Upper lobe of left lung (tissue), 6 donors: ENCODE data around the gene CNOT8. TPM values are rescaled to one million over a fixed set of nuclear protein-coding genes. Genes with fewer than 3 reads are reported as not detected.
A peak's percentile ranks its signal among the peaks of the same experiment; 100 is the strongest.

Source experiments
- ATAC-seq, 2 donors: fragments of 200-7000 bp; cut with Tn5 transposase; one replicate each; pipeline ENCODE4 v1.9.1; 2022; ENCODE audit warnings: mild to moderate bottlenecking in 2 of 2, moderate library complexity in 2 of 2; ENCODE audit not compliant: low FRiP score in 2 of 2
- DNase-seq, 2 donors: peaks; one replicate each; pipeline ENCODE4 v3.0.0-alpha.2; 2019 to 2020
- H3K27ac ChIP-seq, 4 donors: fragments of 200-600 bp; sonication (generic); one replicate each; pipeline ENCODE4 v1.5.1; 2016 to 2019
- H3K27me3 ChIP-seq, 4 donors: fragments of 200-600 bp; sonication (generic); one replicate each; pipeline ENCODE4 v1.5.1; 2017 to 2019
- H3K36me3 ChIP-seq, 4 donors: fragments of 200-600 bp; sonication (generic); one replicate each; pipeline ENCODE4 v1.5.1; 2016 to 2019
- H3K4me1 ChIP-seq, 4 donors: fragments of 200-600 bp; sonication (generic); one replicate each; pipeline ENCODE4 v1.5.1; 2018 to 2019
- H3K4me3 ChIP-seq, 4 donors: fragments of 200-600 bp; sonication (generic); one replicate each; pipeline ENCODE4 v1.5.1; 2017 to 2019; ENCODE audit warnings: mild to moderate bottlenecking in 2 of 4, moderate library complexity in 1 of 4
- H3K9me3 ChIP-seq, 4 donors: fragments of 200-600 bp; sonication (generic); one replicate each; pipeline ENCODE4 v1.5.1; 2018 to 2019
- EP300 ChIP-seq, 4 donors: sonication (generic); formaldehyde crosslinking; IDR thresholded peaks; one replicate each; pipeline ENCODE4 v1.5.1; 2017; ENCODE audit warnings: antibody characterized with exemption in 4 of 4, control low read depth in 2 of 4
- POLR2A ChIP-seq, 4 donors: fragments of 450-650 bp; IDR thresholded peaks; one replicate each; pipeline ENCODE4 v1.5.1; 2016 to 2017; ENCODE audit warnings: antibody characterized with exemption in 4 of 4, mild to moderate bottlenecking in 2 of 4
- POLR2AphosphoS5 ChIP-seq, 2 donors: sonication (generic); formaldehyde crosslinking; IDR thresholded peaks; one replicate each; pipeline ENCODE4 v1.5.1; 2017; ENCODE audit warnings: antibody characterized with exemption in 2 of 2
- WGBS, 2 donors: methylation state at CpG; one replicate each; pipeline ENCODE4 v1.1.5; 2017 to 2018; 5-methylcytosine and 5-hydroxymethylcytosine counted together
- total RNA-seq, 6 donors: library from RNA; depleted of rRNA in 4 of 6; stranded (reverse); fragments of >200 nt in 4 of 6; gene quantifications; one replicate each; pipeline versions ENCODE4 v1.1.0 to v1.2.1, GENCODE V29; 2016 to 2021
- TF ChIP-seq, protein P1 (sequence below), 6 experiments: fragments of 450-650 bp in 4 of 6; fragments of 200-600 bp in 2 of 6; sonication (generic) in 2 of 6; IDR thresholded peaks; one replicate each; pipeline ENCODE4 v1.5.1; 2016 to 2019; ENCODE audit warnings: antibody characterized with exemption in 6 of 6
- donor health status: DM: no; HTN: no; CAD: no; lungs with moderate emphysema.
- donor health status: DM: no; HTN: yes; CAD: no; lungs with severe emphysema.

Gene CNOT8
- total RNA-seq, 6 donors from 2014 or later, result 54.5 to 189 (median 87.6) TPM

DNA sequence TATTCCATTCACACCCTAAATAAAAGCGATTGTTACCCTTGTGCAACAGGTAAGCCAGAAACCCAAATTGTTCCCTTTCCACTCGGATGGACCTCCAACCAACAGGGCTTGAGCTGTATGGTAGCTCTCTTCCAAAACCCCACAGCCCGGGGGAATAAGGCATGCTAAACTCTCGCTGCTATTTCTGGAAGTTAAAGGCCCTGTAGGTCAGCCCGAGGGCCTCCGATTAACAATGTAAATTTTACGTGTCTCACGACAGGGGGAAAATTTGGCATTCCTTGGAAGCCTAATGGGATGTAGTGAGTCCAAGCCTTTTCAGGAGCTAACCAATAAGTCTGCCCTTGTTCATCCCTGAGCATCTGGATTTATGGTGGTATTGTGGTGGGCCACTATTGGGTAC, 26.0 kb downstream of the CNOT8 start:
- no peak overlapping the region for H3K27ac ChIP-seq
- TF ChIP-seq, protein P1, sequence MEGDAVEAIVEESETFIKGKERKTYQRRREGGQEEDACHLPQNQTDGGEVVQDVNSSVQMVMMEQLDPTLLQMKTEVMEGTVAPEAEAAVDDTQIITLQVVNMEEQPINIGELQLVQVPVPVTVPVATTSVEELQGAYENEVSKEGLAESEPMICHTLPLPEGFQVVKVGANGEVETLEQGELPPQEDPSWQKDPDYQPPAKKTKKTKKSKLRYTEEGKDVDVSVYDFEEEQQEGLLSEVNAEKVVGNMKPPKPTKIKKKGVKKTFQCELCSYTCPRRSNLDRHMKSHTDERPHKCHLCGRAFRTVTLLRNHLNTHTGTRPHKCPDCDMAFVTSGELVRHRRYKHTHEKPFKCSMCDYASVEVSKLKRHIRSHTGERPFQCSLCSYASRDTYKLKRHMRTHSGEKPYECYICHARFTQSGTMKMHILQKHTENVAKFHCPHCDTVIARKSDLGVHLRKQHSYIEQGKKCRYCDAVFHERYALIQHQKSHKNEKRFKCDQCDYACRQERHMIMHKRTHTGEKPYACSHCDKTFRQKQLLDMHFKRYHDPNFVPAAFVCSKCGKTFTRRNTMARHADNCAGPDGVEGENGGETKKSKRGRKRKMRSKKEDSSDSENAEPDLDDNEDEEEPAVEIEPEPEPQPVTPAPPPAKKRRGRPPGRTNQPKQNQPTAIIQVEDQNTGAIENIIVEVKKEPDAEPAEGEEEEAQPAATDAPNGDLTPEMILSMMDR (IDR thresholded peaks at IDR 0.05), result no peak
- TF ChIP-seq POLR2A (IDR thresholded peaks at IDR 0.05), result no peak
- TF ChIP-seq POLR2AphosphoS5 (IDR thresholded peaks at IDR 0.05), result no peak
- no peak for TF ChIP-seq EP300 (IDR thresholded peaks at IDR 0.05)
- 92 to 97% methylated on average over 7 to 8 of the region's 8 CpGs for WGBS, 2 donors
- H3K4me3 ChIP-seq, result no peak overlapping the region
- ATAC-seq, result no peak
- peaks cover 0 to 5% (median 2%) of the 10 kb centered on the region in 4 donors for H3K4me1 ChIP-seq
- no peak for DNase-seq
- H3K27me3 ChIP-seq, result no peaks in the 10 kb centered on the region
- peaks cover 12 to 26% (median 22%) of the 10 kb centered on the region in 4 donors for H3K9me3 ChIP-seq
- peaks cover 16 to 45% (median 37%) of the 10 kb centered on the region in 4 donors for H3K36me3 ChIP-seq

DNA sequence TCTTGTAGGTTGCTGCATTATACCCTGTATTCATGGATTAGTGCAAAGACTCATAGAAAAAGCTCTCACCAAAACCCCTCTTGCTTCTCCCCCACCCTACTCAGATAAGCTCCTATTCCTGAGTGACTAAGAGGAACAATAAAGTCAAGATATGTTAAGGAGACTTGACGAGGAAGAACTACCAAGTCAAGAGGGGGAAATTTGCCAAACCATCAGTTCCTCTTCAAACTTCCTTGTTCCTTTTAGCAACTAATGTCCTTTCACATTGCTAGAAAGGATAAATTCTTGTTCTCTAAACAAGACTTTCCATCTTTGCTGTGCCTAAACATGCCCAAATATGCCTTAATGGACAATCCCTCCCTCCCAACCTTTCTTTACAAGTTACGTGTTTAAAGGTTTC, 27.0 kb downstream of the CNOT8 start:
- H3K4me1 ChIP-seq, result peaks cover 0 to 5% (median 2%) of the 10 kb centered on the region in 4 donors
- no peak for ATAC-seq
- TF ChIP-seq, protein P1 (IDR thresholded peaks at IDR 0.05), result no peak
- no peak for TF ChIP-seq POLR2A (IDR thresholded peaks at IDR 0.05)
- no peak for TF ChIP-seq EP300 (IDR thresholded peaks at IDR 0.05)
- H3K36me3 ChIP-seq, result peaks cover 21 to 55% (median 45%) of the 10 kb centered on the region in 4 donors
- no peak overlapping the region for H3K27ac ChIP-seq
- WGBS, 2 donors, result 69% methylated on average over 2 of the region's 2 CpGs
- no peak for DNase-seq
- H3K27me3 ChIP-seq, result no peaks in the 10 kb centered on the region
- H3K9me3 ChIP-seq, result peaks cover 12 to 26% (median 22%) of the 10 kb centered on the region in 4 donors
- H3K4me3 ChIP-seq, result no peak overlapping the region

DNA sequence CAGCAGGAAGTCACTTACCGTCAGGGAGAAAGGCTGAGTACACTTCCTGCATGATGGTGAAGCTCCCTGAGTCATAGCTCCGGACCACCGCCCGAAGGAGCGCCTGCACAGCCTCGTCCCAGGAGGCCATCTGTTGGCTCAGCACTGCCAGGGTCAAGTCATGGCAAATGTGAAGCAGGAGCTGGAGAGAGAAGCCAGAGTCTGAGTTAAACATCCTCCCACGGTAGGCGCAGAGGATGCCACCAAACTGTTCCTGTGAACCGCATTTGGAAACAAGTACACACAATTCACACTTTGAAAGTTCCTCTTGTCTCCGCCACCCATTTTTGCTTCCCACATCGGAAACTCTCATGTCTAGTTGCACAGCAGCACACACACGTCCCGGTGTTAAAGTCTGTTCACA, 33.9 kb downstream of the CNOT8 start:
- Histone ChIP-seq H3K9me3 (no peaks in the 10 kb centered on the region), H3K4me1 (peaks cover 0 to 6% (median 0%) of the 10 kb centered on the region in 4 donors), H3K36me3 (peaks cover 28 to 95% (median 67%) of the 10 kb centered on the region in 4 donors), H3K27ac (peak overlapping the region in 1 of 4 donors; percentile 49), H3K27me3 (no peaks in the 10 kb centered on the region), H3K4me3 (no peak overlapping the region)
- ATAC-seq (no peak), DNase-seq (no peak)
- TF ChIP-seq EP300 (IDR thresholded peaks at IDR 0.05), result no peak
- TF ChIP-seq POLR2AphosphoS5 (IDR thresholded peaks at IDR 0.05), result peak in 1 of 2 donors; percentile 23
- WGBS, 2 donors, result 77 to 79% methylated on average over 12 to 13 of the region's 13 CpGs

DNA sequence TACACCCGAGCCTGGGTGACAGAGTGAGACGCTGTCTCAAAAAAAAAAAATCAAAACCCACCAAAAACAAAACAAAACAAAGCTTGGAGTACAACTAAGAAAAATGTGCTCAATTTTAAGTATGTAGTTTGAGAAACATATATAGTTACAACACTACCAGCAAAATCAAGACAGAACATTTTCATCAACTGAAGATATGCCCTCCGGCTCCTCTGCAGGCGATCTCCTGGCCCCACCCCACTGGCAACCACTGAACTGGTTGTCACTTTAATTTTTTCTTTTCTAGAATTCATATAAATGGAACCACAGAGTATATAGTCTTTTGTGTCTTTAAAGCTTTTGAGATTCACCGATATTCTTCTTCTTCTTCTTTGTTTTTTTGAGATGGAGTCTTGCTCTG, 35.0 kb downstream of the CNOT8 start:
- peaks cover 20 to 95% (median 60%) of the 10 kb centered on the region in 4 donors for H3K36me3 ChIP-seq
- ATAC-seq (no peak), DNase-seq (no peak)
- H3K27ac ChIP-seq, result no peak overlapping the region
- no peak overlapping the region for H3K4me3 ChIP-seq
- no peaks in the 10 kb centered on the region for H3K27me3 ChIP-seq
- TF ChIP-seq, protein P1 (IDR thresholded peaks at IDR 0.05), result no peak
- TF ChIP-seq POLR2AphosphoS5 (IDR thresholded peaks at IDR 0.05), result no peak
- TF ChIP-seq POLR2A (IDR thresholded peaks at IDR 0.05), result no peak
- no peak for TF ChIP-seq EP300 (IDR thresholded peaks at IDR 0.05)
- H3K9me3 ChIP-seq, result no peaks in the 10 kb centered on the region
- WGBS, 2 donors, result 76 to 86% methylated on average over 5 of the region's 5 CpGs
- peaks cover 4 to 10% (median 5%) of the 10 kb centered on the region in 4 donors for H3K4me1 ChIP-seq

DNA sequence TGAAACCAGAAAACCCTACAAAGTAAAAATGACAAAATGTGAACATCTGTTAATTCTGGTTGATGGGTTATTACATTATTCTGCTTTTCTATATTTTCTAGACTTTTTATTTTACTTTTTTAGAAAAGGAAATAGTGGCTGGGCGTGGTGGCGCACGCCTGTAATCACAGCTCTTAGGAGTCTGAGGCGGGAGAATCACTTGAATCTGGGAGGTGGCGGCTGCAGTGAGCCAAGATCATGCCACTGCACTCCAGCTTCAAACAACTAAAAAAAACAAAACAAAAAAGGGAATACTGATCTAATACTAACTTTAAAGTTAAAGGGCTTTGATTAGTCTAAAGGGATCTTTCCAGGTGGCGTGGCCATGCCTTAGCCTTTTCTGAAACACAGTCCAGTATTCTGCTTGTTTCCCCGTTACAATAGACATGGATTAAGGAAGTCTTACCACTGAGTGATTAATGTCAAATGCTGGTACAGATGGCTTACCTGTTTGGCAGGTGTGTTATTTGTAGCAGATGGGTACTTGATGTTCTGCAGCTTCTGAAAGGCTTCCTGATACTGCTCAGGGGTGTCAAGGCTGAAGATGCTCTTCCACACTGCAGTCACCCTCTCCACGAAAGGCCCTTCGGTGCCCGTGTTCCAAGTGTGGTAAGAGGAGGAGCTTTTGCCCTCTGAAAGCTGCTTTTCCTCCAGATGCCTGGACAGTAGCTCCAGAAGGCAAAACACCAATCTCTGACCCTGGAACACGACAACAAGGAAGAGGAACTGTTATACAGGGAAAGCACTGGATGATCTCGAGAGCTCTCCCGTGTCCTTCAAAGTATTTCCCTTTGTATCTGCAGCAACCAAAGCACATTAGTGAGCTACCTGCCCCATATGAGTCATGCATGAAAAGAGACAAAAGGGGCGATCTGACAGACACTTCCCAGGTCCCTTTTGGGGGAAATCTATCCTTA, 37.5 kb downstream of the CNOT8 start:
- 78 to 84% methylated on average over 14 of the region's 14 CpGs for WGBS, 2 donors
- peak overlapping the region in 3 of 4 donors; percentile 4 to 16 (median 12) for H3K27ac ChIP-seq
- ATAC-seq (no peak), DNase-seq (no peak)
- no peaks in the 10 kb centered on the region for H3K27me3 ChIP-seq
- H3K4me3 ChIP-seq, result peak overlapping the region in 1 of 4 donors; percentile 8
- TF ChIP-seq, protein P1 (IDR thresholded peaks at IDR 0.05), result no peak
- TF ChIP-seq EP300 (IDR thresholded peaks at IDR 0.05) (no peak), POLR2AphosphoS5 (IDR thresholded peaks at IDR 0.05) (no peak), POLR2A (IDR thresholded peaks at IDR 0.05) (no peak)
- peaks cover 12 to 24% (median 21%) of the 10 kb centered on the region in 4 donors for H3K4me1 ChIP-seq
- H3K9me3 ChIP-seq, result no peaks in the 10 kb centered on the region
- H3K36me3 ChIP-seq, result peaks cover 8 to 86% (median 42%) of the 10 kb centered on the region in 4 donors
